GM18907 (cell line): ENCODE measurements around the gene SLC25A17.
"Not testable (repeated sequence)": the region's sequence is repeated elsewhere in the genome, so short reads cannot be mapped to it uniquely, and the experiment has no call there.

Experiments used
- ATAC-seq: cut with Tn5 transposase; IDR thresholded peaks from one replicate; pipeline ENCODE4 v1.9.1; 2021; ENCODE audit warnings: mild to moderate bottlenecking, moderate library complexity; ENCODE audit not compliant: unreplicated experiment

Gene SLC25A17

GRCh38 chr22:40819599-40820140 is 524 bp upstream of the SLC25A17 start:
- ATAC-seq: no peak

GRCh38 chr22:40818192-40818746 is 877 bp downstream of the SLC25A17 start:
- no peak for ATAC-seq

DNA sequence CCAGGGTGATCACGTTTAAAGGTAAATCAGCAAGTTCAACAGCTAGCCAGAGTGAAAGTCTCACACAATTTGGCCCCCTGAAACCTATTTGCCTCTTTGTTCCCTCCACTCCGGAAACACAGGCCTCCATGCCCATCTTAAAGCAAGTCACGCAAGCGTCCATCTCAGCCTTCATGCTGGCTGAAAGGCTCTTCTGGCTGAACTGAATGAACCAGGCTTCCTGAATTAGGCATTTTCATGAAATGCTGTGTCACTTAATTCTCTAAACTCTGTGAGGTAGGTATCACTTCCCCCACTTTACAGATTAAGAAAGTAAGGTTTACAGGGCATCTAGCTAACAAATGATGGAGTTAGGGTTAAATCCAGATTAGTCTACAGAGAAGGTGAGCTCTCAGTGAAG is 1.4 kb downstream of the SLC25A17 start:
- no peak for ATAC-seq

DNA sequence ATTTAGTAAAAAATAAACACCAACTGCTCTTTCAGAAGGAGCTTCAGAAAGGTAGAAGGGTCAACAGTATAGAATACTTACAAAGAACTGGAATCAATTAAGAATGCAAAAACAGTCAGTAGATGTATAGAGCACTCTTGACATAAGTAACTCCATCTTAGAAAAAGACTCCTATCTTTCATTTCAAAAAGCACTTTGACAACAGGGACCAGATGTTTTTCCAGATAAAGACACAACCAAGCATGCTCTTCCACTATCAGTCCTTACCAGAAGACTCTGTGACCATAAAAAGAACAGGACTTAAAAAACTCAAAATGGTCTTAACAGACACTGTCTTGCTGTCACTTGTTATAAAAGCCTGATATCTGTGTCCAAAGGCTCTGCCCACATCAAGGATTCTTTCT is 5.2 kb downstream of the SLC25A17 start:
- ATAC-seq: no peak

GRCh38 chr22:40808018-40808841 is 10.9 kb downstream of the SLC25A17 start:
- no peak for ATAC-seq

DNA sequence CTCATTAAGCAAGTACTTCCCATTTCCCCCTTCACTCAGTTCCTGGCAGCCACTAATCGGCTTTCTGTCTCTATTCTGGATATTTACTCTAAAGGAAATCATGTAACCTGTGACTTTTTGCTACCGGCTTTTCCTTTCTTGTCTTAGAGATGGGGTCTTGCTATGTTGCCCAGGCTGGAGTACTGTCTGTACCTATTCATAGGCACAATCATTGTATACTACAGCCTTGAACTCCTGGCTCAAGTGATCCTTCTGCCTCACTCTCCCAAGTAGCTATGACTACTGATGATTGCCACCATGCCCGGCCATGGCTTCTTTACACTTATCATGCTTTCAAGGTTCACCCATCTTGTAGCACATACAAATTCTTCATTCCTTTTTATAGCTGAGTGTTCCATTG is 12.4 kb downstream of the SLC25A17 start:
- no peak for ATAC-seq

- ATAC-seq: no peak
These were observed 13.4 kb downstream of the SLC25A17 start for GRCh38 chr22:40805699-40806203.

DNA sequence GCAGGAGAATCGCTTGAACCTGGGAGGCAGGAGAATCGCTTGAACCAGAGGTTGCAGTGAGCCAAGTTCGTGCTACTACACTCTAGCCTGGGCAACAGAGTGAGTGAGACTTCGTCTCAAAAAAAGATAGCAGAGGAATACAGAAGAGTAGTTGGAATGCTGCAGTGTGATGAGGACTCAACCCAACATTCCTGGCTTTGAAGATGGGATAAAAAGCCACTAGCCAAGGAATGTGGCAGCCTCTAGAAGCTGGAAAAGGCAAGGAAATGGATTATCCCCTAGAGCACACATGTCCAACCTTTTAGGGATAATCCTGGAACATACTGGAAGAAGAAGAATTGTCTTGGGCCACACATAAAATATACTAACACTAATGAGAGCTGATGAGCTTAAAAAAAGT is 13.9 kb downstream of the SLC25A17 start:
- no peak for ATAC-seq

- no peak for ATAC-seq
These were observed 15.8 kb downstream of the SLC25A17 start for GRCh38 chr22:40803321-40803720.

DNA sequence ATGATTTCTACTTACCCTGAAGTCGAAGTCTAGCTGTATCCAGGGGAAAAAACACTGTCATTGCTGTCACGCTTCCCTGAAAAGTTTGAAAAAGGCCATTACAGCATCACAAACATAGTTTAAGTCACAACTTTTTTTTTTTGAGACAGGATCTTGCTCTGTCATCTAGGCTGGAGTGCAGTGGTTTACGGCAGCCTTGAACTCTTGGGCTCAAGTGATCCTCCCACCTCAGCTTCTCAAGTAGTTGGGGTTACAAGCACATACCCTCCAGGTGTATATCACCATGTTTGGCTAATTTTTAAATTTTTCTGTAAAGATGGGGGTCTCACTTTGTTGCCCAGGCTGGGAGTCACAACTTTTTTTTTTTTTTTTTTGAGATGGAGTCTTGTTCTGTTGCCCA is 20.1 kb downstream of the SLC25A17 start:
- ATAC-seq: no peak

- ATAC-seq: no peak
These were observed 21.7 kb downstream of the SLC25A17 start for GRCh38 chr22:40797427-40797826.

GRCh38 chr22:40792451-40792850 is 26.7 kb downstream of the SLC25A17 start:
- ATAC-seq: no peak

DNA sequence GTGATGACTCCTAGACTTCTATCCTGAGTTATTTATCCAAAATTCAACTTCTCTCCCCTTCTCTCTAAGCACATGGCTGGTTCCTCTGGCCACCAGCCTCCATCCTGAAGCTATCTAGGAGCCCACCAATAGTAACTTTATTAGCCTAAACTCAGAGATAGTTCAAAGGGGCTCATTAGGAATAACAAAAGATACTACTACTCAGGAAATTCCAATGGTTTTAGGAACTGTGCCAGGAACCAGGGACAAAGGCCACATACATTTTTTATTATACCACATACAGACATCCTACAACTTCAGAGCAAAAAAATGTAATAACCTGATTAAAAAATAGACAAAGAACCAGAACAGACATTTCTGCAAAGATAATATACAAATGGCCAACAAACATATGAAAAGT is 27.9 kb downstream of the SLC25A17 start:
- ATAC-seq: no peak

DNA sequence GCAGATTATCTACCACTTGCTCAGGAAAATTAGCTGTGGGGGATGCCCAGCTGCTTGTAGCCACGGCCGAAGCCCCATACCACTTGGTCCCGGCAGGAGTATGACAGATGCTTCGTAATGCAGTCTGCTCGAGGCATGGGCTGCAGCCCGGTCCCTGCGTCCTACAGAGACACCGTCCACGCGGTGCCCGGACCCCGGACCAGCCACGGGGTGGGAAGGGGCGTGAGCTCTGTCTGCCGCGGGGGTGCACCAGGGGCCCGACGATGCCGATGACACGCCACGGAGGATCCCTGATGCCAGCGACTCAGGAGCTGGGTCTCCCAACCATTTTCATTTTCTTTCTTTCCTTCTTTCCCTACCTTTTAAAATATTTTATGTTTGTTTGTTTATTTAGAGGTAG is 30.0 kb downstream of the SLC25A17 start:
- ATAC-seq: no peak

DNA sequence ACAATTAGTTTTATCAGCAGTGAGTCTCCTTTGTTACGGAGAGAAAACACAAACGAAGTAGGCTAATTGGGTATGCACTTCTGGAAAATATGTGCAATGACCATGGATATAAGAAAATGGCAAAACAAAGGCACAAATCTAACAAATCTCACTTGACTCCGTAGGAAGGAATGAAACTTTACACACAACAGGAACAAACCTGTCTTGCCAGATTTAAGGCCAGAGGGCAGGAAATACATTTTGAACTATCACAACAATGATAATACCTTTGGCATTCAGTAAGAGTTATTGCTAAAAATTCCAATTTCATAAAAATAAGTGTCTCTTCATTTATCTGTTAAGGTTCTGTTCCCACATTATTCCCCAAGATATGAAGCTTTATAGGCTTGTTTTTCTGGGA is 36.6 kb downstream of the SLC25A17 start:
- ATAC-seq: no peak

DNA sequence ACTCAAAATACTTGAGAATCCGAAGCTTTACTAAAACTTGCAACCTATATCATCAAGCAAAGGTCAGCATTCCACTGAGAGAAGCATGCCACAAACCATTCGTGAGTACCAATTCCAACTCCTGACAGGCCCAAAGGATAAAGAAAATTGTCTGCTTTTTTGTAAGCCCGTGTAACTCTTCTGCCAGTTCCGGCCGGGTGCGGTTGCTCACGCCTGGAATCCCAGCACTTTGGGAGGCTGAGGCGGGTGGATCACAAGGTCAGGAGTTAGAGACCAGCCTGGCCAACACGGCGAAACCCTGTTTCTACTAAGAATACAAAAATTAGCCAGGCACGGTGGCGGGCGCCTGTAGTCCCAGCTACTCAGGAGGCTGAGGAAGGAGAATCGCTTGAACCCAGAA is 37.4 kb downstream of the SLC25A17 start:
- not testable (repeated sequence) for ATAC-seq

GRCh38 chr22:40769761-40770160 is 49.4 kb downstream of the SLC25A17 start:
- no peak for ATAC-seq

GRCh38 chr22:40768206-40768605 is 50.9 kb downstream of the SLC25A17 start:
- ATAC-seq: no peak

DNA sequence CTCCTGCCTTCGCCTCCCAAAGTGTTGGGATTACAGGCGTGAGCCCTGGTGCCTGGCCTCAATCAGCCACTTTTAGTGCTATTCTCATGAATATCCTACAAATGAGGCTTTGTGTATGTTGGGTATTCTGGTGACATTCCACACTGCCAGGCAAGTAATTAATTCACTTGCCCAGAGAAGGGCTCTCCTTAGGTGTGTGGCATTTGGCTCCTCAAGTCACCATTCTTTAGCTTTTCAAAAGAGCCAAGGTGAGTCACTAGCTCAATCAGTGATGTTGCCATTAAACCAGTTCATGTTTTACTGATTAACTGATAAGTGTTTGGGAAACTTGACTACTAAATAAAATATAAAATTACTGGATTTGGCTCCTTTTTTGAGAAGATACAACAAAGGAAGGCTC is 52.2 kb downstream of the SLC25A17 start:
- ATAC-seq: no peak

GRCh38 chr22:40764763-40765441 is 54.2 kb downstream of the SLC25A17 start:
- ATAC-seq: no peak

- ATAC-seq: no peak
These were observed 59.8 kb downstream of the SLC25A17 start for GRCh38 chr22:40759294-40759840.
